ENCODE results near the gene TPRX2. TPM values are rescaled to one million over a fixed set of nuclear protein-coding genes. Genes with fewer than 3 reads are reported as not detected.

The TPRX2 gene
- total and polyA plus RNA-seq, 2 experiments from 2014 or later, result not detected

GRCh38 chr19:47899335-47899734 lies 40.3 kb downstream of the TPRX2 start:
- Histone ChIP-seq H3K9me2 (ENCODE audit: insufficient read depth) (no peaks in the 10 kb centered on the region), H3K4me3 (no peak overlapping the region), H3K4me2 (no peak overlapping the region), H3K4me1 (ENCODE audit: insufficient read depth) (no peaks in the 10 kb centered on the region), H3K79me2 (replicated peaks; ENCODE audit: insufficient read depth) (no peaks in the 10 kb centered on the region), H3F3A (replicated peaks; ENCODE audit: low read depth) (no peaks in the 10 kb centered on the region), H3K27ac (ENCODE audit: low read depth) (no peak overlapping the region), H2AFZ (no peak overlapping the region), H3K36me3 (ENCODE audit: insufficient read depth) (no peaks in the 10 kb centered on the region), H3K27me3 (ENCODE audit: insufficient read depth) (no peaks in the 10 kb centered on the region), H4K20me1 (replicated peaks; ENCODE audit: insufficient read depth) (no peaks in the 10 kb centered on the region)
- TF ChIP-seq CTCF (conservative IDR thresholded peaks at IDR 0.05; ENCODE audit: low read depth in 2 of 2) (no peak), ETS1 (IDR thresholded peaks at IDR 0.05) (no peak), STAT1 (IDR thresholded peaks at IDR 0.05; ENCODE audit: unreplicated experiment) (no peak), JUNB (IDR thresholded peaks at IDR 0.05; ENCODE audit: unreplicated experiment) (no peak), NANOG (IDR thresholded peaks at IDR 0.05; ENCODE audit: borderline replicate concordance) (no peak), CREB1 (CRISPR knock-in tag; IDR thresholded peaks at IDR 0.05; ENCODE audit: low read depth) (no peak), POLR2AphosphoS5 (IDR thresholded peaks at IDR 0.05; ENCODE audit: low read depth) (no peak), EZH2 (IDR thresholded peaks at IDR 0.05; ENCODE audit: low read depth, unreplicated experiment) (no peak), ZNF331 (CRISPR knock-in tag; IDR thresholded peaks at IDR 0.05; ENCODE audit: low read depth) (no peak), REST (IDR thresholded peaks at IDR 0.05; ENCODE audit: unreplicated experiment) (no peak), ZNF114 (CRISPR knock-in tag; IDR thresholded peaks at IDR 0.05) (no peak), ZNF462 (CRISPR knock-in tag; IDR thresholded peaks at IDR 0.05) (no peak), EZH2phosphoT487 (IDR thresholded peaks at IDR 0.05; ENCODE audit: unreplicated experiment) (no peak)
- peaks cover 3% of the 10 kb centered on the region for H3K27me3 Mint-ChIP-seq (ENCODE audit: insufficient read depth, low read depth, poor library complexity)
- no peak for ATAC-seq
- H3K4me1 Mint-ChIP-seq, result peaks cover 3% of the 10 kb centered on the region
- H3K4me3 Mint-ChIP-seq, result no peak overlapping the region
- H3K9me3 Mint-ChIP-seq, result no peaks in the 10 kb centered on the region; the same call in 2 of the 3 replicates
- DNase-seq (ENCODE audit: low spot score), result no peak
- no peak overlapping the region for H3K27ac Mint-ChIP-seq
- no peaks in the 10 kb centered on the region for H3K36me3 Mint-ChIP-seq (ENCODE audit: low read depth)

Data from GM23338 (cell line).